Activated CD4-positive, alpha-beta T cell treated with anti-CD3 and anti-CD28 coated beads, Interleukin-2, amount 50 U/mL, for 4 hours (primary cell): ENCODE measurements around the gene FAM163B.

Source experiments
- DNase-seq, 2 experiments: peaks; one replicate each; pipeline ENCODE4 v3.0.0-alpha.2; 2020

FAM163B gene

DNA sequence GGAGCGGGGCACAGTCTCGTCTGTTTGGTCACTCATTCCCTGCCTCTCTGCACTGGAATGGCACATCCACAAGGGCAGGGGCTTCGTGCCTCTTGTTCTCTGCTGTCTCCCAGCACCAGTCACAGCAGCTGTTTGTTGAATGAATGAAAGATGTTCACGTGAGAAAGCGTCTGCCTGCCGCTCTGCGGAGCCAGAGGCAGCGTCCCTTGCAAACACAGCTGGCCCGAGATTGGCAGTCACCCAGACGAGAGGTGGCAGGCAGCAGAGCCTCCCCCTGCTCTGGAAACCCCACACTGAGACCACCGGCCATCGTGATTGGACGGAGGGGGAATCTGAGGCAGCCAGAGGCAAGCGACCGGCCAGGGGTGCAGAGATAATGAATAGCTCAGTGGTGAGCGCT, 6.0 kb upstream of the FAM163B start:
- DNase-seq: no peak

DNA sequence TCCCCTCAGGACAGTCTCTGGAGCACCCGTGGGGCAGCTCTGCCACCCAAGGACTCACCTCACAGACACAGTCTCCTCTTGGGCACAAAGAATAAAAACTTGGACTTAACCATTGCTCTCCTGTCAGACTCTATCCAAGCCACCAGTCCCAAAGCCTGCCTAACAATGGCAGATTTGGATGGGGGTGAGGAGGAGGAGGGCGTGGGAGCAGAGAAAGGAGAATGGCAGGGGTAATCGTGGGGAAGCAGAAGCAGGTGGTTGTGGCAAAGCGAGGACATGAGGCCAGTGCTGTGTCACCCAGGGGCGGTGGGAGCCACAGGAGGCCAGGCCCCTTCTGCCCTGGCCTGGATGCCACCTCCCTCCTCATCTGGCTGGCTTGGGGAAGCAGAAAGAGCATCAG, 5.5 kb upstream of the FAM163B start:
- DNase-seq: no peak

DNA sequence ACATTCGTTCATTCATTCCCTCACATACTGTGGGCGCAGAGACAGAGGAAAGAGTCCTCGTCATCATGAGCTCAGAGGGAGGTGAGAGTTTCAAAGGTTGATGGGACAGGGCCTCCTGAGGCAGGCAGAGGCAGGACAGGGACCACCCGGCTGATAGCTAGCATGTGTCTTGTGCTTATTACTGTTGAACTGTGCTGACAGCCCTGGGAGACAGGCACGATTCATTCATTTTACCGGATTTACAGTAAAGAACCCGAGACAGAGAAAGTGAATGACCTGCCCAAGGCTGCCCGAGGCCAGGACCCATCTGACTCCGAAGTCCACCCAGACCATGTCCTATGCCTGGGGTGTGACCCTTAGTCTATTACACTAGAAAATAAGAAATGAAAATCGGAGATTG, 4.9 kb upstream of the FAM163B start:
- no peak for DNase-seq

DNA sequence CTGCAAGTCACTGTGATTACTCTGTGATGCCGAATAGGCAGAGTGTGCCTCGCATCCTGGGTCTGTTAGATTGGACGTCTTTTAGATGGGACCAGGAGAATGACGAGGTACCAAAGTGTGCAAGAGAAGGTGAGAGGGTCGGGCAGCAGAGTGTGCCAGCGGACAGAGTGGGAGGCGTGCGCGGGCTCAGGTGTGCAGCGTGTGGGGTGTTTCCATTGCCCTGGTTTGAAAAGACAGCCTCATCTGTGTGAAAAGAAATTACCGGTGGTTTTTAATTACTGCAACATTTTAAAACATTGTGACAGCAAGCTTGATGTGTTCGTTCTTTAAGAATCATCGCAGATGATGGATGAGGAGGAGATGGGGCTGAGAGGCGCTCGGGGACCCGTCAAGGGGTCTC, 4.2 kb upstream of the FAM163B start:
- no peak for DNase-seq

DNA sequence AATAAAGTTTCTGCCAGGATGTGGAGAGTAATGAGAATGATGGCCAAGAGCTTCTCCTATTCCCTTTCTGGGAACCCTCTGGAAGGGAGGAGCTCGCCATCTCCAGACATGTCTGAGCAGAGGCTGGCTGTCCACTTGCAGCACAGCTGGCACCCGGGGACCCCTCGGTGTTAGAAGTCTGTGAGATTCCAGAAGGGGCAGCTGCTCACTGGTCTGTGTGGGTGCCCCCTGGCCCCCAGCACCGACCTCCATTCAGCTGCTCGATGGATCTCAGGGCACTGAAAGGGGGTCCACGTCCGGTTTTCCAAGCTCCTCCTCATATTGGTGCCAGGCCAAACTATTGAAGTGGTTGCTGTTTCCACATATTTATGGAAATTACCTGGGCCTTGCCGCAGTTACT, 3.6 kb upstream of the FAM163B start:
- no peak for DNase-seq

DNA sequence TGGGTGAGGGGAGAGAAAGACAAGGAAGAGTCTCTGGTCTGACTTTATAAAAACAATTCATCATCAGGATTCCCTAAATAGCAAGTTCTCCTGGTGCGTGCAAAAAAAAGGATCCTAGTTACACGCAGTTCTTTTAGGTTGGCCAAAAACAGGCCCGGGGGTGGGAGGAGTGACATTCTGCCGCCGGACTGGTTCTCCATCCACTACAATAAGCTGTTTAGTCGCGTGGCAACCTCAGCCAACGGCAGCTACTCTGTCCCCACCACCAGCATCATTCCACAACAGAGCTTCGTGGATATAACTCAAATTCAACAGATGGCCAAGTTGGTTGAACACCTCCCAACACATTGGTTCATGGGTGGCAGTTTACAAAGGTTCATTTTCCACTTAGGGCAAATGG, 2.9 kb upstream of the FAM163B start:
- DNase-seq: no peak

DNA sequence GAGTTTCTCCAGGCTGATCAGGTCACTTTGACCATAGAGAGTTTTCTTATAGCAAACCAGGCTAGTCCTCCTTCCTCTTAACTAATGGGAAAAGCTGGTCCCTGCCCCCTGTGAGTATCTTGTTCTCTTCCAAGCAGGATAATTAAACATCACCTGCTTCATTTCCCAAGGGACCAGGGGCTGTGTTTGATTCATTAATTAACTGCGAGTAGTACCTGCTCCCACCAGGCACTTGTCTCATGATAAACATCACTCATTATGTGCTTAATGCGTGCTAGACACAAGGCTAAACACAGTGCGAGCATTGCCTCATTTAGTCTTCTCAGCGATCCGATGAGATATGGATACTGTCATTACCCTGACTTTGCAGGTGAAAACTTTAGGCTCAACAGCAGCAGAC, 1.7 kb upstream of the FAM163B start:
- no peak for DNase-seq

DNA sequence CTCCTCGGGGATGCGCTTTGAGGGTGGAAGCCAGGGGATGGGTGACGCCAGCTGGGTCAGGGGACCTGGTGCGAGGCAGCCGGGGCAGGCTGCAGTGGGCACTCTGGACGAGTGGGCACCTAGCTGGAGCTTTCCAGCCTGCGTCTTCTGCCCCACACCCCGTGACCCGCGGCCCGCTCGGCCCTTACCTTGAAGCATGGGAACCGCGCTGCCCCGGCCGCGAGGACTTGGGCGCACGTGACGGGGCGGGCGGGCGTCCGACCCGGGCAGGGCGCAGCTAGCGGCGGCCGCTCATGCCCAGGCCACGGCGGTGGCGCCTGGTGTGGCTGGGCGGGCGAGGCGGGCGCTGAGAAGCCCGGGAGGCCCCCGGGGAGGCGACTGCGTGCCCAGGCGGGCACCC, 300 bp downstream of the FAM163B start:
- DNase-seq: no peak

DNA sequence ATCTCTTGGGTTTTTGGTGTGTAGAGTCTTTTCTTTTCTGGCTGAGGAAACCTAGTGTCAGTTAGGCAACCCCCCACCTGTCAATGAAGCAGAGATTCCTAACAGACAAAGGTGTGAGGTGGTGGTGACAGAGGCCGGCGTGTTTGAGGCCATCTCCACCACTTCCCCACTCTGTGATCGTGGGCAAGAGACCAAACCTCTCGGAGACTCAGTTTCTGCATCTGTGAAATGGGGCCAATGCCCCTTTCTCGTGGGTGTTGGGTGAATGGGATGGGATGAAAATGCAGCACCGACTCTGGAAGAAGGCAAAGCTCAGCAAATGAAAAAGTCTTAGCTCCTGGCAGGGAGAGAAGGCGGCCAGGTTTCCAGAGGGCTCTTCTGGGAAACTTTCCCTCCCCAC, 807 bp downstream of the FAM163B start:
- no peak for DNase-seq

DNA sequence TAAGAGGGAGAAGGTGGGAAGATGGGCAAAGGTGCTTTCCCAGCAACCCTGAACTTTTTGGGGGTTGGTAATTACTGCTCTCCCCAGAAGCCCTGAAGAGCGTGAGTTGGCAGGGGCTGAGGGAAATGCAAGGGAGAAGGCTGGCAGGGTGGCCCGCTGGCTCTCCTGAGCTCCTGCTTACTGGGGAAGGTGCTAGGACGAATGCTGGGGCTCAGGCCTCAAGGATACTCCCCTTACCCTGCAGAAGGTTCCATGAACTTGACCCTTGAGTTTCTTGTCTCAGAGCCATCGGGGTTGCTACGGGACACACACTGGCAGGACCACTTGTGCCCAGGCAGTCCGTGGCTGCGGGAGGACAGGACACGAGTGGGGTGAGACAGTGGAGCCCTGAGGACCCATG, 1.2 kb downstream of the FAM163B start:
- DNase-seq: no peak

DNA sequence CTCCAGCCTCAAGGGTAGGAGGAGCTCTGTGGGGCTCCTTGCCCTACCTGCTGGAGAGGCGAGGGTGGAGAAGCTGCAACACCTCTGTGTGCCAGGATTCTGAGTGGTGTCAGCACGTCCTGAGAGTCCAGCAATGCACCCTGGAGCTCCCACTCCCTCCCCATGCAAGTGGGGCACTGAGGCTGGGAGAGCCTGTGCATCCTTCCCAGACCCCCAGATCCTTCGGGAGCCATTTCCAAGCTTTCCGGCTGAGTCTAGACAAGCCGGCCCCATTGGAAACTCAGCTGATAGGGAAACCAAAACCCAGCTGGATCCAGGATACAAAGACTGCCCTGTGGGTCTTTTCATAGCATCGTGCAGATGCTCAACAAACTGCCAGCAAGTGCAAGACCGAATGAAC, 1.8 kb downstream of the FAM163B start:
- no peak for DNase-seq

DNA sequence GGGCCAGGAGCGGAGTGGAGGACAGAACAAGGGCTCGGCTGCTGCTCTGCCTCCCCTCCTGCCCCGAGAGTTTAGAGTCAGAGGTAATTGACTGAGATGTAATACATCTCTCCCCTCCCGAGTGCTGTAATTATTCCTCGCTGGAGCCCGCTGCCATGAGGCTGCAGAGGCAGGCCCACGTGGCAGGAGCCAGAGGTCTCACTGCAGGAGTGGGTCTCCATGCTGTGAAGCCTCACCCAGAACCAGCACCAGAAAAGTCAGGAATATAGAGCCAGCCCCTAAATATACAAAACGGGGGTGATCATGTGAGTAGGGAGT, 2.5 kb downstream of the FAM163B start:
- DNase-seq: no peak

DNA sequence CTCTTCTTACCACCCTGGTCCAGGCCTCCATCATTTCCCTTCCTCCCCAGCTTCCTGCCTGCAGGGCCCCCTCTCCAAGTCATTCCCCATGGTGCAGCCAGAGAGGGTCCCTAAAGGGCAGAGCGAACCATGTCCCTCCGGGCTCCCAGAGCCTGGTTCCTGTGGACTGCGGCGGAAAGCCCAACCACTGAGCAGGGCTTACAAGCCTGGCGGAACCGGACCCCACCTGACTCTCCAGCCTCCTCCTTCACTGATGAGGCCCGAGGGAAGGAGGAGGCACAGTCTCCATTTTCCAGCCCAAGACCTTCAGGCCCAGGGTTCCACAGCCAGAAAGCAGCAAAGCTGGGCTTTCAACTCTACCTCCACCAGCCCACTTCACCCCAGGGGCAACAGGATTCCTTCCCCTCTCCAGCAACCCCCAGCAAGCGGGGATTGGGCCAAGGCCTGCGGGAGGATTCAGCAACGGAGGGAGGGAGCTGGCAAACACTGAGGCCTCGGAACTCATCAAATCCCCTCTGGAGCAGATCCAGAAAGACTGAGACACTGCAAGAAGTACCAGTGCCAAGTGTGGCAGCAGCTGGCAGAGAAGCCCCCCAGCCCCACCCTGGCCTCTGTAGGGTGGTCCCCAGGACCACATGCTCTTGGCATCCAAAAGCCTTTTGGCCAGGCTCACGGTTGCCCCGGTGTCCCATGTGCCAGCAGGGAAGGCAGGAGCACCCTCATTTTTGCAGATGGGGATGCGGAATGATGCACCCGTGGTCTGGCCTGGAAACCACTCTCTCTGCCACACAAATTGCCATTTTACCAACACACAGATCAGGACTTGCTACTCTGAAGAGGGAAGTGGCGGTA, 3.1 kb downstream of the FAM163B start:
- DNase-seq: no peak

DNA sequence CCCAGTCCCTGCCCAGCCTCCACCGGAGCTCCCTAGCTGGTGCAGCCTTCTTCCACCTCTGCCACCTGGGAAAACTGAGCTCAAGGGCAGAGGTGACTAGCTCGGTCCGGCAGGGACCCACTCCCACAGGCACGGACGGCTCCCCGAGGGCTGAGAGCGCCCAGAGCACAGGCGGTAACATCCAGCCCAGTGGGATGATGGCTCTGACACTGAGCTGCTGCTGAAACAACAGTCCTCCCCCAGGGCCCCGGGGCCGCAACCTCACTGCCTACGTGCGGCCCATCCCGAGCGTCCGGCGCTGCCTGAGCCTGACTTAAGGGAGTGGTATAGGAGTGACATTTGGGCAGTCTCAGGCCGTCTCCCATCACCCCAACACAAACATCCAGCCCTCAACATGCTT, 3.7 kb downstream of the FAM163B start:
- no peak for DNase-seq

DNA sequence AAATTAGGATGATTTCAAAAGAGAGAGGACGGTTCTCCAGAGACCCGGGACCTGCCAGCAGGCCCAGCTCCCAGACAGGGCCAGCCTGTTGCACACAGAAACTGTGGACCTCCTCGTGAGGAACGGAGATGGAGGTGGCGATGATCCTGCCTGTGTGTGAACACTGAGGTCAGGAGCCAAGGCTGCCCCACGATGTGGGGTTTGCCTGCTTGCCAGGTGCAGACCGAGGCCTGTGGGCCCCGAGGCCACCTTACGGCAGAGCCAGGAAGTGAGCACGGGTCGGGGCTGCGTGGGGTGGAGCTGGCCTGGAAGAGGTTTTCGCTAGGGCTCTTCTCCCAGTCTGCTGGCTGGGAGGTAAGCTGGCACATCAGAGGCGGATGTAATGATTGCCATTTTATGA, 4.3 kb downstream of the FAM163B start:
- DNase-seq: no peak

DNA sequence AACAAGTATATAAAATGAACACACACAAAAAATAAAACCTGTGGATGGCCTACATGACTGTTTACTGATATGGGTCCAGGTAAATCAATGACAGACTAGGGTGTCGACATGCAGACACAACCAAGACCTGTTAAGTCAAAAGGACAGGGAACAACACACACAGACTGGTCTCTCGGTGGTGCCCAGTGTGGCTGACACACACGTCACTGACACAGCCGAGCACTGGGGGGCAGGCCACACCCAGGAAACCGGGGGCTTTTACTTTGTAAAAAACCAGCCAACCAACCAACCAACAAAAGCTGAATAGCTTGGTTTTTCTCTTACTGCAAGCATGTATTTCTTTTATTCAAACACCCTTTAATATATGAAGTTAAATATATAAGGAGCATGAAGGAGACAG, 5.0 kb downstream of the FAM163B start:
- peak; percentile 10 to 14 for DNase-seq

DNA sequence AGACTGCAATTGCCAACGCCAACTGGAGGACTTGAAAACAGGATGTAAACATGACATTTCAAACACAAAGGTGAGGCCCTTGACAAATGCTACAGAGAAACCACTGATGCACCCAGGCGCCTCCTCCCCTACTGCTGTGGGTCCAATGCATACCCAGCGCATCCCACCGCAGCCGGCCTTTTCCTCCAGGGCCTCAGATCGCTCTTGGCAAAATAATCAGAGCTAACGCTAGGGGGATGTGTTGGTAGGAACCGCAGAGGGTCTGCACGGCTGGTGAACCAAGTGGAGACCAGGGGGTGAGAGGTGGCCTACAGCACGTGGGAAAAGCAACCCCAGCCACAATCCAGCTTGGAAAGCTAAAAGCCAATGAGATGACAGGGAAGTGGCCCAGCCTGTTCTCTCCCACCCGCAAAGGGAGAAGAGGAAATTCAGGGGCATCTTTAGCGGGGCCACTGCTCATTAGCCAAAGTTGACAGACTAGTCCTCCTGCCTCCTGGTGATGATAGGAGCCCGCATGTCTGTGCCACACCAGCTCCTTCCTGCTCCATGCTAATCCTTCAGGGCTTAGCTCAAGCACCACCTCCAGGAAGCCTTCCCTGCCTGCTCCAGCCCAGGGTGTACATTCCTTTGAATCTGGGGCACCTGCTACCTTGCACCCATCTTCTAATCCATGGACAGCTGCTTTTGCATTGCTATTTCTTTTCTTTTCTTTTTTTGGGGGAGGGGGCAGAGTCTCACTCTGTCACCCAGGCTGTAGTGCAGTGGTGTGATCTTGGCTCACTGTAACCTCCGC, 5.9 kb downstream of the FAM163B start:
- no peak for DNase-seq

DNA sequence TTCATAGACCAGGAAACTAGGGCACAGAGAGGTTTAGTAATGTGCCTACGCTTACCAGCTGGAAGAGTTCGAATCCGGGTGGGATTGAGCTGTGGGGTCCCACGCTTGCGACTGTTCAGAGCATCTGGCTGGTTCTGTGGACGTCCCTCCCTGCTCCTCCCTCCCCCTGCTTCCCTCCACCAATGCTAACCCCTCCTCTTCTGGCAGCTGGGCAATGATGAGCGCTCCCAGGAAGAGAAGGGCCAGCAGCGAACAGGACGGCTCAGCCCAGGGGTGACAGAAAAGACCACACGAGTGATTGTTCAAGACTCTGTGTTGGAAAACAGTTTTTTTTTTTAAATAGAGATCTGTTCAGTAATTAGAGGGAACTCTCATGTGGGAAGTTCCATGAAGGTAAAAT, 6.9 kb downstream of the FAM163B start:
- no peak for DNase-seq

DNA sequence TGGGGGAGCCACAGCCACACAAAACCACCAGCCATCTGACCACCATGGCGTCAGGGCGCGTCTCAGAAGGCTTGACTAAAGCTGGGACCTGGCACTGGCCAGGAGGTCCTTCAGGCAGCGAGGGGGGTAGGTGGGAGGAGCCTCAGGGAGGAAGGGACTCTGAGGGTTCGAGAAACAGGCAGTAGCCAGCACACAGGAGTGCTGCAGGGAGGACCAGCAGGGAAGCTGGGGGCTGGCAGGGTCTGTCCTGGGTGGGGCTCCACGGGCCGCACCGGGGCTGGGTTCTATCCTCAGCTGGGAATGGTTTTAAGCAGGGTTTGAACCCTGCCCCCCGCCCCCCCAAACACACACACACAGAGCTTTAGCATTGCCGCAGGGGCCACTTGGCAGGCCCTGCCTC, 7.4 kb downstream of the FAM163B start:
- no peak for DNase-seq

DNA sequence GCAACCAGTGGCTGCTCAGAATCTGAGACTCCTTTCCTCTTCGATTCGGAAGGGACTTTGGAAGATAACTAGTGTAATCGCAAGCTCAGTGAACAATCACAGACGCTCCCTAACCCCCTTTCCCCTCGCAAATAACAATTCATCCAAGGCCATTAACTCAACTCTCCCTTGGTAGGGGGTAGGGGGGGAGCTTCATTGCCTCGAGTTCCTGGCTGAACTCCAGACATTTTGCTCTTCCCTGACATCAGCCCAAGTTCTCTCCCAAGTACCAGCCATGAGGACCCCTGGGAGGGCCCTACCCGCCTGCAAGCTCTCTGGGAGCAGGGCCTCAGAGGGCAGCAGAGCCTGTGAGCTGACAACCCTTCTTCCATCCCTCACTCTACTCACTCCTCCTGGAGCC, 8.4 kb downstream of the FAM163B start:
- DNase-seq: no peak

DNA sequence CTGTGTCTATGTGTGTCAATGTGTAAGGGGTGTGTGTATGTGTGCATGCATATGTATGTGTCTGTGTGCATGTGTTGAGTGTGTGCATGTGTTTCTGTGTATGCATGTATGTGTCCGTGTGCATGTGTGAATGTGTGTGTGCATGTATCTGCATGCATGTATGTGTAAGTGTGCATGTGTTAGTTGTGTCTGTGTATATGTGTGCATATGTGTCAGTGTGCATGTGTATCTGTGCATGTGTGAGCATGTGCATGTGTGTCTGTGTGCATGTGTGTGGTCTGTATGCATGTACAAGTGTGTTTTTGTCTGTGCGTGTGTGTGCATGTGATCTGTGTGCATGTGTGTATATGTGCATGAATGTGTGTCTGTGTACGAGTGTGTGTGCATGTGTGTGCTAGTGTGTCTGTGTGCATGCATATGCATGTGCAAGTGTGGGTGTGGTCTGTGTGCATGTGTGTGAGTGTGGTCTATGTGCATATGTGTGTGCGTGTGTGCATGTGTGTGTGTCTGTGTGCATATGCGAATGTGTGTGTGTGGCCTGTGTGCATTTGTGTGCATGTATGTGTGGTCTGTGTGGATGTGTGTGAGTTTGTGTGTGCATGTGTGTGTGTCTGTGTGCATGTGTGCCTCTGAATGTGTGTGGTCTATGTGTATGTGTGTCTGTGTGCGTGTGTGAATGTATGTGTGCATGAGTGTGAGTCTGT, 9.6 kb downstream of the FAM163B start:
- no peak for DNase-seq

DNA sequence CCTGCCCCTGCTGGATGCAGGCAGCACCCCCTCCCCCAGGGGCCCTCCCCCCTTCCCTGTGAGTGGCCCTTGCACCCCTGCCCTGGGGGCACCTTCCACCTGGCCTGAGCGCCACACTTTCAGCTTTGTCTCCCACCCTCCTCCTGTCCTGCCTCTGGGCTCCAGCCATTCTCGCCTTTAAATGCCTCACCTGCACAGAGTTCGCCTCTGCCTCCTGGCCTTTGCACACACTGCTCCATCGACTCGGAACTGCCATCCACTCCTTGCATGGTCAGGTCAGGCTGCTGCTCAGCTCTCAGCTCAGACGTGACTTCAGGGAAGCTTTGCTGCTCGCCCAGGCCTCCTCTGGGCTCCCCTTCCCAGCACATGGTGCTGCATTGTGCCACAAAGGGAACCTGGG, 10.2 kb downstream of the FAM163B start:
- no peak for DNase-seq

DNA sequence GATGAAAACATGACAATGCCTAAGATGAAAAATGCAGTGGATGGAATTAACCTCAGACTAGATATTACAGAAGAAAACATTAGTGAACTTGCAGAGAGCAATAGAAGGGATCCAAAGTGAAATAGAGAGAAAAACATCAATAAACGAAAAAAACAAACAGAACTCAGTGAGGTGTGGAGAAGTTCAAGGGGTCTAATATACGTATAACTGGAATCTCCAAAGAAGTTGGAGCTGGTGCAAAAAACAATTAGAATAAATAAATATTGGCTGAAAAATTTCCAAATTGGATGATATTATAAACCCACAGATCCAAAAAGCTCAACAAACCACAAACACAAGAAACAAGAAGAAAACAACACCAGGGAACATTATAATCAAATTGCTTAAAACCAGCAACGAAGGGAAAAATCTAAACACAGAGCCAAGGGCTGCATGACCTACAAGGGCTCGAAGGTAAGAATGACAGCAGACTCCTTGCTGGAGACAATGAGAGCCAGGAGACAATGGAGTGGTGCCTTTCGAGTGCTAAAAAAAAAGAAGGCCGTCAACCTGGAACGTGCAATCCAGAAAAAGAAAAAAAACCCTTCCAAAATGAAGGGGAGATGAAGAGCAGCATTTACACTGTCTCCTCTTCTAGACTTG, 11.8 kb downstream of the FAM163B start:
- DNase-seq: no peak

DNA sequence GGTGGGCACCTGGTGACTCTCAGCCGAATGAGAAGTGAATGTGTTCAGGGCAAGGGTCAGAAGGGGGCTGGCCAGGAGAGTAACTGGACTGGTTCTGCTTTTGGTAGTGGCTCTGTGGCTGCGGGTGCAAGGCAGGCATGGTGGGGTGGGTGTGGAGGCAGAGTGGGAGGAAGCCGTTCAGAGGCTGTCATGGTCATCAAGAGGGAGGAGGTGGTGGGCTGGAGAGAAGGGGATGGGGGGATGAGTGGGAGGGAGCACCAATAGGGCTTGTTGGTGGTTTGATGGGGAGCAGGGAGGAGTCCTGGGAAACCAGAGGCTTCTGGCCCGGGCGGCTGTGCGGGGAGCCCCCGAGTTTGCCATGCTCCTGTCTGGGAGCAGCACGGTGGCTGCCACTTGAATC, 13.3 kb downstream of the FAM163B start:
- no peak for DNase-seq
